ENCODE measurements around the gene TOMT.

- TF ChIP-seq CTCF (IDR thresholded peaks at IDR 0.05) (no peak), POLR2A (IDR thresholded peaks at IDR 0.05) (no peak), POLR2AphosphoS5 (IDR thresholded peaks at IDR 0.05) (no peak), EP300 (IDR thresholded peaks at IDR 0.05) (no peak)
Observed at GRCh38 chr11:72058416-72059034, 47.2 kb upstream of the TOMT start.

Data from suprapubic skin (tissue), 4 donors.